Measurements from ENCODE around the gene ZNF487. TPM values are rescaled to one million over a fixed set of nuclear protein-coding genes. Genes with fewer than 3 reads are reported as not detected.

Gene ZNF487
- total RNA-seq, 1 experiment from 2014 or later: 7.6 TPM

- no peak for TF ChIP-seq TCF7L2 (IDR thresholded peaks at IDR 0.05; ENCODE audit: low read depth, low read length)
- TF ChIP-seq POLR2AphosphoS5 (IDR thresholded peaks at IDR 0.05; ENCODE audit: low read depth, low read length): 0 out of 2 replicates have a peak, but pooled peaks have one; percentile 2
- TF ChIP-seq SIN3A (IDR thresholded peaks at IDR 0.05; ENCODE audit: borderline replicate concordance, insufficient read depth, low read depth, low read length): no peak
- no peak for TF ChIP-seq REST (IDR thresholded peaks at IDR 0.05; ENCODE audit: insufficient read depth in 1 of 2, low read depth in 2 of 2, low read length in 1 of 2)
- no peak for TF ChIP-seq CTCF (IDR thresholded peaks at IDR 0.05)
- in situ Hi-C loops (cut with HindIII; ENCODE audit: low pct_unique_long_range_greater_than_20kb, low sequenced_read_pairs): no loop called here
- DNase-seq (ENCODE audit: low read depth, low spot score) (no peak), ATAC-seq (no peak)
- CTCF ChIA-PET: no interaction called here
- Histone ChIP-seq H3K4me1 (ENCODE audit: control insufficient read depth, insufficient read depth, low read length) (peaks cover 72% of the 10 kb centered on the region), H3K9me3 (ENCODE audit: control insufficient read depth, insufficient read depth, low read depth, low read length) (no peaks in the 10 kb centered on the region), H3K4me3 (ENCODE audit: low read depth in 2 of 2, low read length in 2 of 2) (peak overlapping the region; percentile 67 to 84; a peak in 3 of 4 replicates), H3K36me3 (ENCODE audit: control insufficient read depth, insufficient read depth, low read length) (peaks cover 11% of the 10 kb centered on the region), H3K27me3 (ENCODE audit: control insufficient read depth, insufficient read depth, low read length) (no peaks in the 10 kb centered on the region), H3K27ac (ENCODE audit: low read length) (peak overlapping the region; percentile 95)
- intact Hi-C loops (cut with micrococcal nuclease; ENCODE audit: unreplicated experiment): no loop called here
- POLR2A ChIA-PET: interaction anchor here (0.7 to 1.0 kb wide), 3 partner anchors 39 to 936 kb away, joined by 3 to 11 read pairs (median 6); no protein-coding TSS in a partner anchor
- BruUV-seq (replicated peaks): no TSS peak
These were observed 38.0 kb upstream of the ZNF487 start for GRCh38 chr10:43398939-43399319.

GRCh38 chr10:43399320-43400310, 37.3 kb upstream of the ZNF487 start:
- peaks cover 68% of the 10 kb centered on the region for H3K4me1 ChIP-seq (ENCODE audit: control insufficient read depth, insufficient read depth, low read length)
- CTCF ChIA-PET: no interaction called here
- H3K36me3 ChIP-seq (ENCODE audit: control insufficient read depth, insufficient read depth, low read length): peaks cover 5% of the 10 kb centered on the region
- no peaks in the 10 kb centered on the region for H3K27me3 ChIP-seq (ENCODE audit: control insufficient read depth, insufficient read depth, low read length)
- BruUV-seq (replicated peaks): no TSS peak
- POLR2A ChIA-PET: interaction anchor here (0.6 to 1.0 kb wide), 2 partner anchors 19 to 38 kb away, joined by 3 to 4 read pairs; no protein-coding TSS in a partner anchor
- ATAC-seq (no peak), DNase-seq (ENCODE audit: low read depth, low spot score) (no peak)
- peak overlapping the region; percentile 95 for H3K27ac ChIP-seq (ENCODE audit: low read length)
- in situ Hi-C loops (cut with HindIII; ENCODE audit: low pct_unique_long_range_greater_than_20kb, low sequenced_read_pairs): no loop called here
- H3K9me3 ChIP-seq (ENCODE audit: control insufficient read depth, insufficient read depth, low read depth, low read length): no peaks in the 10 kb centered on the region
- peak overlapping the region in 1 of 2 experiments; percentile 23; a peak in 2 of 4 replicates for H3K4me3 ChIP-seq (ENCODE audit: low read depth in 2 of 2, low read length in 2 of 2)
- intact Hi-C loops (cut with micrococcal nuclease; ENCODE audit: unreplicated experiment): no loop called here
- TF ChIP-seq CTCF (IDR thresholded peaks at IDR 0.05): no peak
- TF ChIP-seq POLR2AphosphoS5 (IDR thresholded peaks at IDR 0.05; ENCODE audit: low read depth, low read length): no peak
- TF ChIP-seq SIN3A (IDR thresholded peaks at IDR 0.05; ENCODE audit: borderline replicate concordance, insufficient read depth, low read depth, low read length): no peak
- no peak for TF ChIP-seq TCF7L2 (IDR thresholded peaks at IDR 0.05; ENCODE audit: low read depth, low read length)
- TF ChIP-seq REST (IDR thresholded peaks at IDR 0.05; ENCODE audit: insufficient read depth in 1 of 2, low read depth in 2 of 2, low read length in 1 of 2): no peak

All from Panc1 (cell line).